Measurements from ENCODE around the gene FFAR4. TPM values are rescaled to one million over a fixed set of nuclear protein-coding genes. Genes with fewer than 3 reads are reported as not detected.

The FFAR4 gene
- total and polyA plus RNA-seq, 5 donors = 0.11 to 0.49 (median 0.15) TPM

DNA sequence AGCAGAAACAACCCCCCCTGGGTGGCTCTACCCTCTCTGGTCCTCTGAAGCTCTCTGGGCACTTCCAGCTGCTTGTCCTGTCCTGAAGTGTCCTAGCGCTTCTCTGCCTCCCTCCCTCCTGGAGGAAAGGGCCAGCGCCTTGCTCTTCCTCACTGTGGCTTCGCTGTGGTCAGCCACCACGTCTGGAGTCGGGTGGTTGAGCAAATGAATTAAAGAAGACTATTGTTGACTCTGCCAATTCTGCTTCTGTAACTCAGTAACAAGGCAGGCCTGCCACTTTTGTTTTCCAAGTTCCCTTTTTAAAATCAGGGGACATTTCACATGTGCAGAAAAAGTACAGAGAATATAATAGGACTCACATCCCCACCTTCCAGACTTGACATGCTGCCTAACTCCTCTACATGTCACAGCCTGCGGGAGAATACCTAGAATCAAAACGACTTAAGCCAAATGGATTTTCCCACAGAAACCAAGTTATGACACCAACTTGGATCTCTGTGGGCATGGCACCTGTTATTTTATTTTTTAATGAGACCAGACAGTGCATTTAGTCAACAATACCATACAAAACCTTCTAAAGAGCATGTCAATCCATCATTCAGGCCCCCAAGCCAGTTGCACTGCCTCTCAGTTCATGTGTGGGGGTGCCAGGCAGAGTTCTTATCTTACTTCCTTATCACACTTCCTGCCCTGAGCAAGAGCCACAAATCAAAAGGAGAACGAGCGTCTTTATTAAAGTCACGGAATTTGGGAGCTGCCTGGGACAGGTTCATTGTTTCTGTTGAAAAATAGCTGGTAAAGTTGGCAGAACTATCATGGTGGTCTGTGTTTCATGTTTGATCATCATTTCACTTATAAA lies 6.8 kb downstream of the FFAR4 start:
- DNase-seq = peak; percentile 32 to 71 (median 59)

GRCh38 chr10:93573924-93574323 lies 7.5 kb downstream of the FFAR4 start:
- H3K9me3 ChIP-seq (ENCODE audit: control insufficient read depth, low read length) = no peaks in the 10 kb centered on the region
- DNase-seq (no peak), ATAC-seq (no peak)
- 70% methylated on average over 3 of the region's 3 CpGs for WGBS
- no peak overlapping the region for H3K27ac ChIP-seq (ENCODE audit: low read length)
- intact Hi-C loops (cut with DNase I) = no loop called here
- H3K27me3 ChIP-seq (ENCODE audit: control insufficient read depth, insufficient read depth) = no peaks in the 10 kb centered on the region
- H3K4me1 ChIP-seq (ENCODE audit: control insufficient read depth, insufficient read depth, low read length) = no peaks in the 10 kb centered on the region
- no peak overlapping the region for H3K4me3 ChIP-seq (ENCODE audit: low read length)

More for the DNA sequence above, 6.8 kb downstream of the FFAR4 start:
- peak; percentile 58 to 65 for ATAC-seq
- Histone ChIP-seq H3K9me3 (ENCODE audit: control insufficient read depth, low read length) (no peaks in the 10 kb centered on the region), H3K4me1 (ENCODE audit: control insufficient read depth, insufficient read depth, low read length) (no peaks in the 10 kb centered on the region), H3K27me3 (ENCODE audit: control insufficient read depth, insufficient read depth) (no peaks in the 10 kb centered on the region), H3K4me3 (ENCODE audit: low read length) (no peak overlapping the region), H3K27ac (ENCODE audit: low read length) (no peak overlapping the region)
- intact Hi-C loops (cut with DNase I) = no loop called here
- 45% methylated on average over 10 of the region's 10 CpGs for WGBS

DNA sequence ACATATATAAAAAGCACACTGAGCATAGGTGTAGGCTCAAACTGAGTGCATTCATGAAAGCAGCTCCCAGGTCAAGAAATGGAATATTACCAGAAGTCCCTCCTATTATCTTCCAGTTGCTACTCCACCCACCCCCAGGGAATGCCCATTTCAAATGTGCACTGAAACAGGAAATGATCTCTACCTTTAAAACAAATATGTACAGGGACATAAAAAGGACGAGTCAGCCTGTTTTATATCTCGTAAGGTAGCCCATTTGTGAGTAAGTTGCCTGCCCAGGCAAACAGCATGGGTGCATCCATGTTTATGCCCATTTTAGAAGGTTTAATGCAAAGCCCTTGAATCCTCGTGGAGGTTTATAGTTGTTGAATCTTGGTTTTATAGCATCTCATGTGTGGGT lies 10.4 kb downstream of the FFAR4 start:
- ATAC-seq (no peak), DNase-seq (no peak)
- Histone ChIP-seq H3K9me3 (ENCODE audit: control insufficient read depth, low read length) (no peaks in the 10 kb centered on the region), H3K4me1 (ENCODE audit: control insufficient read depth, insufficient read depth, low read length) (no peaks in the 10 kb centered on the region), H3K27me3 (ENCODE audit: control insufficient read depth, insufficient read depth) (no peaks in the 10 kb centered on the region), H3K27ac (ENCODE audit: low read length) (no peak overlapping the region), H3K4me3 (ENCODE audit: low read length) (no peak overlapping the region)
- intact Hi-C loops (cut with DNase I) = no loop called here
- WGBS = 68% methylated on average over 3 of the region's 3 CpGs

- ATAC-seq = no peak
- Histone ChIP-seq H3K4me1 (ENCODE audit: control insufficient read depth, insufficient read depth, low read length) (no peaks in the 10 kb centered on the region), H3K27ac (ENCODE audit: low read length) (no peak overlapping the region), H3K4me3 (ENCODE audit: low read length) (no peak overlapping the region), H3K27me3 (ENCODE audit: control insufficient read depth, insufficient read depth) (no peaks in the 10 kb centered on the region), H3K9me3 (ENCODE audit: control insufficient read depth, low read length) (no peaks in the 10 kb centered on the region)
- 82% methylated on average over 3 of the region's 3 CpGs for WGBS
- no peak for DNase-seq
- intact Hi-C loops (cut with DNase I) = no loop called here
These were observed 11.1 kb downstream of the FFAR4 start for GRCh38 chr10:93577565-93577964.

DNA sequence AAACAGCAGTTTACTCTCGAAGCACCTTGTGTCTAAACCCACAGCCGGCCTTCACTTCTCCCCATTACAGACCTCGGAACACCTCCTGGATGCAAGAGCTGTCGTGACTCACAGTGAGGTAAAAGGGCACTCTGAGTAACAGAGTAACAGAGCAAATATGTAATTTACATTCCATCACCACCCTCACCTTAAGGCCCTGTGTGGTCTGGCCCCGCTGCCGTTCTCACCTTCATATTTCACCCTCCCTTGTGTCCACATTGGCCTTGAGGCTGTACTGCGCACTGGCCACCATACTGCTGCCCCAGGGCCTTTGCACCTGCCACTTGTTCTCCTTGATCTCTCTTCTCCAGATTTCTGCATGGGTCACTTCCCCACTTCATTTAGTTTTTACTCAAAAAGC lies 12.6 kb downstream of the FFAR4 start:
- Histone ChIP-seq H3K4me3 (ENCODE audit: low read length) (no peak overlapping the region), H3K9me3 (ENCODE audit: control insufficient read depth, low read length) (no peaks in the 10 kb centered on the region), H3K4me1 (ENCODE audit: control insufficient read depth, insufficient read depth, low read length) (no peaks in the 10 kb centered on the region), H3K27me3 (ENCODE audit: control insufficient read depth, insufficient read depth) (no peaks in the 10 kb centered on the region), H3K27ac (ENCODE audit: low read length) (no peak overlapping the region)
- no peak for DNase-seq
- ATAC-seq = no peak
- intact Hi-C loops (cut with DNase I) = no loop called here
- 88% methylated on average over 7 of the region's 7 CpGs for WGBS

DNA sequence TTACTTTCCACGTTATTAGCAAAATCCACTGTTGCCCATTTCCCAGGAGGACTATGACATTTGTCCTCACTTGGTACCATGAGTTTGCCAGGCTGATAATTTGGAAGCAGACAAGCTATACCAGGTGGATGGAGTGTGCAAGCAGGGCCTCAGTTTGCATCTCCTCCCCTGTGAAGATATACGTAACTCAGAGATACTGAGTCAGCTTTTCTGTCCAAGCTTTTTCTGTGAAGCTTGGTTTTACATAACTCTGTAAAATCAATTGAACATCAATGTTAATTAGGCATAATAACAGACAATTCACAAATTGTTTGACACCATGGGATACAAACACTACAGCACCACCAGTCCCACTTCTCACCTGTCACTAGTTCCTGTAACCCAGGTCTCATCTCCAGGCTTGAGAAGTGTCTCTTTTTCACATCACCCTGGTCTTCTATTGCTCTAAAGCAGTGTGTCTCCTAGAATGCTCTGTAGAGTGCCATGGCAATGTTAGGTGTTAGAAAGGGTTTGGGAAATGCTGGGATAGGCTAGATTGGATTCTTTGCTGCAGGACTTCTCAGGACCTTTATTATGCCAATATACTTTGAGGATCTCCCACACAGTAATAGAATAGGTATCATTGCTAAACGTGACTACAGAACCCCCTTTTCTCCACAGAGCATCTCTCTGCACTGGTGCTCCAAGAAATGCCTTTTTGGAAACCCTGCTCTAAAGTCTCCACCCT lies 13.7 kb downstream of the FFAR4 start:
- Histone ChIP-seq H3K9me3 (ENCODE audit: control insufficient read depth, low read length) (no peaks in the 10 kb centered on the region), H3K4me3 (ENCODE audit: low read length) (no peak overlapping the region), H3K4me1 (ENCODE audit: control insufficient read depth, insufficient read depth, low read length) (no peaks in the 10 kb centered on the region), H3K27ac (ENCODE audit: low read length) (no peak overlapping the region), H3K27me3 (ENCODE audit: control insufficient read depth, insufficient read depth) (no peaks in the 10 kb centered on the region)
- DNase-seq (no peak), ATAC-seq (no peak)
- intact Hi-C loops (cut with DNase I) = no loop called here
- 81% methylated on average over 3 of the region's 3 CpGs for WGBS

GRCh38 chr10:93580828-93581227 lies 14.4 kb downstream of the FFAR4 start:
- WGBS = 40% methylated on average over 6 of the region's 6 CpGs

DNA sequence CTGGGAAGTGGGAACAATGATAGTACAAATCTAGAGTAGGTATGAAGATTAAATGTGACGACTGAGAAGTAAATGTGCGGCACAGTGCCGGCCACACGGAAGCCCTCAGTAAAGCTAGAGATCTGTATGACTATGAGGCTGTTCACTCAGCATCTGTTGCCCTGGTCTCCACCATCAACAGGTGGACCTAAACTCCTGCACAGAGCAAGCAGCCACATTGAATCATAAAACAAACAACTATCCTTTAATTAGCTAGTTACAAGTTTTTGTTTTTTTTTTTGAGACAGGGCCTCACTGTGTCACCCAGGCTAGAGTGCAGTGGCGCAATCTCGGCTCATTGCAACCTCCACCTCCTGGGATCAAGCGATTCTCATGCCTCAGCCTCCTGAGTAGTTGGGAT lies 18.0 kb downstream of the FFAR4 start:
- no peaks in the 10 kb centered on the region for H3K9me3 ChIP-seq (ENCODE audit: control insufficient read depth, low read length)
- H3K4me3 ChIP-seq (ENCODE audit: low read length) = no peak overlapping the region
- H3K27ac ChIP-seq (ENCODE audit: low read length) = no peak overlapping the region
- H3K4me1 ChIP-seq (ENCODE audit: control insufficient read depth, insufficient read depth, low read length) = no peaks in the 10 kb centered on the region
- no peak for ATAC-seq
- DNase-seq = no peak
- intact Hi-C loops (cut with DNase I) = no loop called here
- 89% methylated on average over 7 of the region's 7 CpGs for WGBS
- no peaks in the 10 kb centered on the region for H3K27me3 ChIP-seq (ENCODE audit: control insufficient read depth, insufficient read depth)

More at GRCh38 chr10:93580828-93581227, 14.4 kb downstream of the FFAR4 start:
- no peak overlapping the region for H3K4me3 ChIP-seq (ENCODE audit: low read length)
- no peak overlapping the region for H3K27ac ChIP-seq (ENCODE audit: low read length)
- H3K27me3 ChIP-seq (ENCODE audit: control insufficient read depth, insufficient read depth) = no peaks in the 10 kb centered on the region
- no peaks in the 10 kb centered on the region for H3K9me3 ChIP-seq (ENCODE audit: control insufficient read depth, low read length)
- intact Hi-C loops (cut with DNase I) = no loop called here
- no peaks in the 10 kb centered on the region for H3K4me1 ChIP-seq (ENCODE audit: control insufficient read depth, insufficient read depth, low read length)
- ATAC-seq (no peak), DNase-seq (no peak)

DNA sequence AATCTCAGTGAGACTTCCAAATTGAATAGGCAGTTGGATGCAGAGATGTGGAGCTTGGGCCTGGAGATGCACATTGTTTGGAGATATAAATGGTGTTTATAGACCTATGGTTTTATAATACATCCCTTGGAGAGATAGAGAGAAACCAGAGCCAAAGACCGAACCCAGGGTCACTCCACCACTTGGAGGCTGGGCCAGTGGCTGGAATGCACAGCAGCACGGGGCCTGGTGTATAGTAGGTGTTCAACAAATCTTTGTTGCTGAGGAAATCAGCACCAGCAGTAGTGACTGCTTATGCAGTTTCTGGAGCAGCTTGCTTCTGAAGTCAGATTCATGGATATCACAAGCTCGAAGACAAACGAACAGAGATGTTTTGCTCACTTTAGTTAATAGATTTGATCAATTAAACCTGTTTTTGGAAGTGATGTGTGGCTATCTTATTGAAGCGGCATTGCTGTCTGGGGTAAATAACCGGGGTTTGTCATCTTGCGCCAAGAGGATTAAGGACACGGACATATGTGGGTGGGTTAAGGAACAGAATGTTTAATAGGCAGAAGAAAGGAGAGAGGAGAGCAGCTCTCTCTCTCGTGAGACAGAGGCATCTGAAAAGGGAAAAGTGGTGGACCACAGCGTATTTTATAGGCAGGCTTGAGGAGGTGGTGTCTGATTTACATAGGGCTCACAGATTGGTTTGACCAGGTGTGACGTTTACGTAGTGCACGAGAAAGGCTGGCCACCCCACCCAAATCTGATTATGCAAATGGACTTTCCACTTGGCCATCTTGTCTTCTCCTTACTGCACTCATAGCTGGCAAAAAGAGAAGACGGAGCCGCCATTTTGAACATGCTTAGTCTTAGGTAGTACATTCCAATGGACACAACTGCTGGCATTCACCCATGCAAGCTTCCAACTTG lies 23.4 kb downstream of the FFAR4 start:
- no peak overlapping the region for H3K4me3 ChIP-seq (ENCODE audit: low read length)
- no peaks in the 10 kb centered on the region for H3K9me3 ChIP-seq (ENCODE audit: control insufficient read depth, low read length)
- DNase-seq (no peak), ATAC-seq (no peak)
- intact Hi-C loops (cut with DNase I) = no loop called here
- H3K27me3 ChIP-seq (ENCODE audit: control insufficient read depth, insufficient read depth) = no peaks in the 10 kb centered on the region
- H3K27ac ChIP-seq (ENCODE audit: low read length) = no peak overlapping the region
- WGBS = 88% methylated on average over 15 of the region's 15 CpGs
- H3K4me1 ChIP-seq (ENCODE audit: control insufficient read depth, insufficient read depth, low read length) = no peaks in the 10 kb centered on the region

DNA sequence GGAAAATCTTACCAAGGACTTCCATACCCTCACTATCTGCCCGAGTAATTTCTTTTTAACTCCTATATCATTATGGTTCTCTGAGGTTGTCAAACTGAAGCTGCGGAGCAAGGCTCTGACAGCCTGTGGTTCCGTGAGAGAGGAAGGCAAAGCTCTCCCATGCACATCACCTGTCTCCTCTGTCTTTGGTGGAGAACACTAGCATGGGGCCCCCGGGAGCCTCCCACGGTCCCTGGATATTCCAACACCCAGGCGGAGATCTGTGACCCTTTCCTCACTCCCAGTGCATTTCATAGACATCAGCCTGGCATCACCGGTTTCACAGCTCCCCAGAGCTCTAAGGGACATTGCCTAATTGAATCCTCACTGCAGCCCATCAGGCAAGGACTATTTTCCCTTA lies 24.2 kb downstream of the FFAR4 start:
- no peak overlapping the region for H3K27ac ChIP-seq (ENCODE audit: low read length)
- no peak overlapping the region for H3K4me3 ChIP-seq (ENCODE audit: low read length)
- ATAC-seq (no peak), DNase-seq (no peak)
- intact Hi-C loops (cut with DNase I) = no loop called here
- WGBS = 82% methylated on average over 7 of the region's 7 CpGs
- H3K27me3 ChIP-seq (ENCODE audit: control insufficient read depth, insufficient read depth) = no peaks in the 10 kb centered on the region
- H3K4me1 ChIP-seq (ENCODE audit: control insufficient read depth, insufficient read depth, low read length) = no peaks in the 10 kb centered on the region
- no peaks in the 10 kb centered on the region for H3K9me3 ChIP-seq (ENCODE audit: control insufficient read depth, low read length)
